ENCODE results near the gene LPCAT4. TPM values are rescaled to one million over a fixed set of nuclear protein-coding genes. Genes with fewer than 3 reads are reported as not detected.
A peak's percentile ranks its signal among the peaks of the same experiment; 100 is the strongest.

The LPCAT4 gene
- total and polyA plus RNA-seq, 9 of the 15 experiments (the other 6 are each of a cell fraction or from before 2014, with no cell fraction given): 7.3 to 34.3 (median 14.4) TPM

- TF ChIP-seq ATF7 (IDR thresholded peaks at IDR 0.05) (peak; percentile 76), GATA2 (CRISPR knock-in tag; IDR thresholded peaks at IDR 0.05) (no peak), NRF1 (conservative IDR thresholded peaks at IDR 0.05 in 1 of 2, IDR thresholded peaks at IDR 0.05 in 1 of 2) (peak; percentile 62 to 63), DACH1 (IDR thresholded peaks at IDR 0.05; ENCODE audit: partially characterized antibody) (peak; percentile 54), TAF15 (IDR thresholded peaks at IDR 0.05; ENCODE audit: low read depth, low read length) (no peak), ZC3H11A (IDR thresholded peaks at IDR 0.05; ENCODE audit: low read depth, low read length) (no peak), IFI16 (CRISPR knock-in tag; IDR thresholded peaks at IDR 0.05) (no peak), ZKSCAN3 (CRISPR knock-in tag; IDR thresholded peaks at IDR 0.05) (no peak), TSC22D4 (tag; IDR thresholded peaks at IDR 0.05) (no peak), REST (IDR thresholded peaks at IDR 0.05; ENCODE audit: borderline replicate concordance) (peak; percentile 85), REST (CRISPR knock-in tag; IDR thresholded peaks at IDR 0.05; ENCODE audit: low read depth) (no peak), BHLHE40 (IDR thresholded peaks at IDR 0.05; ENCODE audit: low read length) (0 out of 2 replicates have a peak, but pooled peaks have one; percentile 8), NR2F6 (CRISPR knock-in tag; IDR thresholded peaks at IDR 0.05) (no peak), CREB1 (IDR thresholded peaks at IDR 0.05) (no peak), CREB1 (CRISPR knock-in tag; IDR thresholded peaks at IDR 0.05) (peak; percentile 78), CHD1 (IDR thresholded peaks at IDR 0.05; ENCODE audit: low read length) (peak; percentile 26), CBFB (CRISPR knock-in tag; IDR thresholded peaks at IDR 0.05) (no peak), EZH2 (IDR thresholded peaks at IDR 0.05; ENCODE audit: borderline replicate concordance, low read depth, low read length) (no peak), ZBTB17 (CRISPR knock-in tag; IDR thresholded peaks at IDR 0.05) (peak; percentile 33; the same call in 1 of the 2 replicates), TOE1 (IDR thresholded peaks at IDR 0.05; ENCODE audit: borderline replicate concordance) (peak; percentile 67; the same call in 1 of the 2 replicates), TOE1 (CRISPR knock-in tag; IDR thresholded peaks at IDR 0.05; ENCODE audit: borderline replicate concordance, low read depth) (no peak), HMG20A (CRISPR knock-in tag; conservative IDR thresholded peaks at IDR 0.05) (no peak), TBL1XR1 (IDR thresholded peaks at IDR 0.05; ENCODE audit: low read length in 2 of 2) (0 out of 4 replicates have a peak, but pooled peaks of 1 of the 2 experiments have one; percentile 47)
These were observed at the start of gene LPCAT4 (continued) for GRCh38 chr15:34367101-34368081.

Measured in K562 (cell line).